Caco-2 (cell line): ENCODE measurements around the gene COL8A1. TPM values are rescaled to one million over a fixed set of nuclear protein-coding genes. Genes with fewer than 3 reads are reported as not detected.

Experiments used
- BruUV-seq: library from RNA; stranded (reverse); fragments of 400-500 nt; replicated peaks from 2 replicates; lab custom pipeline; 2021; lab: Mats Ljungman, UMichigan
- CTCF ChIA-PET: fragments of 300-600 bp; sonication (Branson Sonifier 250); formaldehyde crosslinking; loops from one replicate; lab custom pipeline; 2022; ENCODE audit warnings: antibody characterized with exemption; lab: Charles Lee
- POLR2A ChIA-PET: fragments of 300-600 bp; sonication (Branson Sonifier 250); formaldehyde crosslinking; loops from one replicate; lab custom pipeline; 2022; ENCODE audit warnings: antibody characterized with exemption; lab: Charles Lee
- DNase-seq, 2 experiments: peaks; one replicate each; pipeline versions ENCODE4 v3.0.0 to v3.0.0-alpha.2; 2020 to 2022
- H3K27me3 ChIP-seq: replicated peaks from 2 replicates; pipeline ENCODE4 v1.6.0; 2011; ENCODE audit warnings: low read length; ENCODE audit not compliant: control insufficient read depth, insufficient read depth
- H3K36me3 ChIP-seq: 2 replicates; pipeline ENCODE4 v1.5.1; 2011; ENCODE audit warnings: low read length; ENCODE audit not compliant: control insufficient read depth, insufficient read depth
- H3K4me1 ChIP-seq: fragments of 250-450 bp; sonication (Bioruptor Pico); 2 replicates; pipeline ENCODE4 v1.5.1; 2020; ENCODE audit warnings: mild to moderate bottlenecking
- H3K4me3 ChIP-seq: 2 replicates; pipeline ENCODE4 v1.5.1; 2011; ENCODE audit warnings: low read depth, mild to moderate bottlenecking, control low read depth, low read length
- H3K9me3 ChIP-seq: fragments of 250-450 bp; sonication (Bioruptor Pico); 2 replicates; pipeline ENCODE4 v1.5.1; 2020; ENCODE audit warnings: mild to moderate bottlenecking, moderate library complexity
- H3K27ac Mint-ChIP-seq: one replicate; pipeline ENCODE4 v1.8.0; 2022; ENCODE audit warnings: mixed read lengths; ENCODE audit not compliant: unreplicated experiment
- H3K27me3 Mint-ChIP-seq: one replicate; pipeline ENCODE4 v1.8.0; 2022; ENCODE audit warnings: mixed read lengths; ENCODE audit not compliant: insufficient read depth, unreplicated experiment
- H3K36me3 Mint-ChIP-seq: one replicate; pipeline ENCODE4 v1.8.0; 2022; ENCODE audit warnings: mild to moderate bottlenecking, mixed read lengths; ENCODE audit not compliant: insufficient read depth, unreplicated experiment
- H3K4me1 Mint-ChIP-seq: one replicate; pipeline ENCODE4 v1.8.0; 2022; ENCODE audit warnings: low read depth, mixed read lengths; ENCODE audit not compliant: unreplicated experiment
- H3K4me3 Mint-ChIP-seq: one replicate; pipeline ENCODE4 v1.8.0; 2022; ENCODE audit warnings: mild to moderate bottlenecking, moderate library complexity, mixed read lengths; ENCODE audit not compliant: unreplicated experiment
- H3K9me3 Mint-ChIP-seq: one replicate; pipeline ENCODE4 v1.8.0; 2022; ENCODE audit warnings: mixed read lengths; ENCODE audit not compliant: unreplicated experiment
- CTCF ChIP-seq, 2 experiments: fragments of 200-600 bp in 1 of 2; IDR thresholded peaks; 1 replicate in 1 of 2; 2 replicates in 1 of 2; pipeline versions ENCODE4 v1.5.1 to v1.8.0; 2011 to 2022; ENCODE audit warnings: antibody characterized with exemption in 1 of 2, control low read depth in 1 of 2, inconsistent platforms in 1 of 2, low read depth in 1 of 2, low read length in 1 of 2, mild to moderate bottlenecking in 1 of 2, moderate library complexity in 1 of 2; ENCODE audit not compliant: insufficient read depth in 1 of 2, severe bottlenecking in 1 of 2, unreplicated experiment in 1 of 2
- intact Hi-C: fragments of 100-400 bp; cut with micrococcal nuclease; formaldehyde crosslinking; loops from one replicate; pipeline ENCODE4 v1.10.0; 2022; ENCODE audit not compliant: unreplicated experiment
- total RNA-seq: library from RNA; stranded (reverse); gene quantifications from 2 replicates; pipeline ENCODE4 v1.2.3, GENCODE V29; 2022

Gene COL8A1
- total RNA-seq, 1 experiment from 2014 or later = not detected

DNA sequence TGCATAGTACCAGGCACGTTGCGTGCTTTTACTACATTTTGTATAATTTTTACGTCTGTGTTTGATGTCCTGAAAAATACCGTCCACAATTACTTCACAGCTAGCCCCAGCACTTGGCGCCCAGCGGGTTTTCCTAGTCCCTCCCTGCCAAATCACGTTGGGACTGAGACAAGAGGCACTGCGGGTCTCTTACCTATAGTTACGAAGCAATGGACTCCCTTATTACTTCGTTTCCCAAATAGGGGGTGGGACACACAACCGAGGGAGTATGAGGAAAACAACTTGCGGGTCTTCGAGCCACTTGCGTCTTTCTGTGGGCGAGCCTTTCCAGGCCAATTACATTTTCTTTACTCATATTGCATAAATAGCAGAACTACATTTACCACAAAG lies 178.6 kb downstream of the COL8A1 start:
- POLR2A ChIA-PET = interaction anchor here (0.7 to 1.0 kb wide), 2 partner anchors 230 to 444 kb away, joined by 3 to 4 read pairs; partner anchors contain the start of gene TBC1D23
- no peak for TF ChIP-seq CTCF (IDR thresholded peaks at IDR 0.05; ENCODE audit: insufficient read depth in 1 of 2, low read depth in 1 of 2, low read length in 1 of 2, severe bottlenecking in 1 of 2, unreplicated experiment in 1 of 2)

DNA sequence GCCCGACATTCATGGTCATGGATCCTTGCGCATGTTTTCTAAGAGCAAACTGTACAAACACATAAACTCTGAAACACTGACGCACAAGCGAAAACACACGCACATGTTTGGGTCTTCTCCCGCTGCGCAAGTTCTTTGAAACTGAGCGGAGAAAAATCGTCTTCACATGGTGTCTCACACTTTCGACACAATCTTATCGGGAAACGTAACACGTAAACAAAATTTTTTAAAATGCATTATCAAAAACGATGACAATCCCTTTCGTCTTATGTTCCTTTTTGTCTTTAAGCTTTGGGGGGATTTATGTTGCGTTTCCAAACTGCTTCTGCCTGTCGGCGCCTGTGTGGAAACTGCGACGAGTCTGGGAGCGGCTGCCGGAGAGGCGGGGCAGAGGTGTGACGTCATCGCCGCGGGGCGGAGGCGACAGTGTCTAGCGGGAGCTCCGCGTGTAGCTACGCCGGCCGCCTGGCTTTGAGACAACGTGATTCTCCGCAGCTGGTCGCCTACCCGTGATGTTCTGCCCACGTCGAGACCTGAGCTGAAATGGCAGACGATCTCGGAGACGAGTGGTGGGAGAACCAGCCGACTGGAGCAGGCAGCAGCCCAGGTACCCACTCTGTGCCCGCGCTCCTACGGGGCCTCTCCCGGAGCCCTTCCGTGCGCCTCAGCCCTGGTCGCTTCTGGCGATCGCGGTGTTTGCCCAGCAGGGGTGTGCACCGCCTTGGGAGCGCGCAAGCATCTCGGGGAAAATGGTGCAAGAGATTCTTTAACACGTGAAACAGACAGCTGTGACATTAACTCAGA lies 179.2 kb downstream of the COL8A1 start, which contains the start of gene CMSS1:
Gene CMSS1 (plus strand): TSS at position 426 of the 804 bp plus-strand sequence.
- no peaks in the 10 kb centered on the region for H3K4me1 Mint-ChIP-seq
- ChIA-PET POLR2A (interaction anchor here (0.7 to 1.0 kb wide), 3 partner anchors 229 to 916 kb away, joined by 3 to 4 read pairs (median 3); partner anchors contain the start of genes DCBLD2 and TBC1D23), CTCF (interaction anchor here (0.7 to 1.2 kb wide), 3 partner anchors 14 to 437 kb away, joined by 3 to 6 read pairs (median 3); no protein-coding TSS in a partner anchor)
- peak in 1 of 2 experiments; percentile 28 for TF ChIP-seq CTCF (IDR thresholded peaks at IDR 0.05; ENCODE audit: insufficient read depth in 1 of 2, low read depth in 1 of 2, low read length in 1 of 2, severe bottlenecking in 1 of 2, unreplicated experiment in 1 of 2)
- no peaks in the 10 kb centered on the region for H3K27me3 Mint-ChIP-seq
- H3K4me1 ChIP-seq = no peaks in the 10 kb centered on the region; the same call in 1 of the 2 replicates
- peak; percentile 92 to 95 for DNase-seq
- no peaks in the 10 kb centered on the region for H3K27me3 ChIP-seq
- H3K4me3 Mint-ChIP-seq = peak within 1 kb of the TSS; percentile 97
- no peaks in the 10 kb centered on the region for H3K36me3 ChIP-seq
- H3K36me3 Mint-ChIP-seq = peaks cover 6% of the 10 kb centered on the region
- H3K27ac Mint-ChIP-seq = peak within 1 kb of the TSS; percentile 99
- intact Hi-C loops = loop anchor here (5.0 kb wide), 1 partner anchor 585 kb away; the partner anchor contains the start of genes LNP1 and TOMM70
- no peaks in the 10 kb centered on the region for H3K9me3 Mint-ChIP-seq
- H3K4me3 ChIP-seq = peak within 1 kb of the TSS; percentile 68
- no TSS peak for BruUV-seq
- no peaks in the 10 kb centered on the region for H3K9me3 ChIP-seq

More for the DNA sequence above, 178.6 kb downstream of the COL8A1 start:
- peak overlapping the region; percentile 97 for H3K4me3 Mint-ChIP-seq
- H3K4me3 ChIP-seq = peak overlapping the region; percentile 68
- peak in 1 of 2 experiments; percentile 13 for DNase-seq
- intact Hi-C loops = loop anchor here (5.0 kb wide), 1 partner anchor 585 kb away; the partner anchor contains the start of genes LNP1 and TOMM70
- no peaks in the 10 kb centered on the region for H3K36me3 ChIP-seq
- peak overlapping the region; percentile 99 for H3K27ac Mint-ChIP-seq
- no peaks in the 10 kb centered on the region for H3K9me3 Mint-ChIP-seq
- H3K4me1 Mint-ChIP-seq = no peaks in the 10 kb centered on the region
- no peaks in the 10 kb centered on the region; the same call in 1 of the 2 replicates for H3K4me1 ChIP-seq
- H3K27me3 Mint-ChIP-seq = no peaks in the 10 kb centered on the region
- BruUV-seq = TSS peak; percentile 77
- CTCF ChIA-PET = no interaction called here
- peaks cover 6% of the 10 kb centered on the region for H3K36me3 Mint-ChIP-seq
- H3K27me3 ChIP-seq = no peaks in the 10 kb centered on the region
- no peaks in the 10 kb centered on the region for H3K9me3 ChIP-seq

GRCh38 chr3:99818818-99819217 lies 180.4 kb downstream of the COL8A1 start:
- H3K9me3 Mint-ChIP-seq = no peaks in the 10 kb centered on the region
- peak overlapping the region; percentile 97 for H3K4me3 Mint-ChIP-seq

More at GRCh38 chr3:99818818-99819217, 180.4 kb downstream of the COL8A1 start:
- DNase-seq = no peak
- no peaks in the 10 kb centered on the region for H3K9me3 ChIP-seq
- no peaks in the 10 kb centered on the region; the same call in 1 of the 2 replicates for H3K4me1 ChIP-seq
- POLR2A ChIA-PET = no interaction called here
- BruUV-seq = no TSS peak
- TF ChIP-seq CTCF (IDR thresholded peaks at IDR 0.05; ENCODE audit: insufficient read depth in 1 of 2, low read depth in 1 of 2, low read length in 1 of 2, severe bottlenecking in 1 of 2, unreplicated experiment in 1 of 2) = no peak
- H3K4me3 ChIP-seq = no peak overlapping the region; the same call in 1 of the 2 replicates
- CTCF ChIA-PET = no interaction called here
- intact Hi-C loops = loop anchor here (5.0 kb wide), 1 partner anchor 583 kb away; the partner anchor contains the start of genes LNP1 and TOMM70
- Mint-ChIP-seq H3K27me3 (no peaks in the 10 kb centered on the region), H3K27ac (no peak overlapping the region), H3K36me3 (peaks cover 6% of the 10 kb centered on the region), H3K4me1 (no peaks in the 10 kb centered on the region)
- H3K36me3 ChIP-seq = no peaks in the 10 kb centered on the region
- no peaks in the 10 kb centered on the region for H3K27me3 ChIP-seq
